Thyroid gland (tissue), 4 donors: ENCODE data around the gene BAK1. TPM values are rescaled to one million over a fixed set of nuclear protein-coding genes. Genes with fewer than 3 reads are reported as not detected.
A peak's percentile ranks its signal among the peaks of the same experiment; 100 is the strongest.

ENCODE experiments used
- DNase-seq, 2 donors: peaks; one replicate each; pipeline ENCODE4 v3.0.0-alpha.2; 2019
- H3K27ac ChIP-seq, 3 donors: fragments of 200-600 bp; sonication (generic); 1 replicate in 2 of 3; 2 replicates in 1 of 3; pipeline ENCODE4 v1.5.1; 2016 to 2019; ENCODE audit warnings: mild to moderate bottlenecking in 1 of 3, moderate library complexity in 1 of 3
- H3K27me3 ChIP-seq: fragments of 200-600 bp; sonication (generic); one replicate; pipeline ENCODE4 v1.5.1; 2019
- H3K36me3 ChIP-seq, 2 donors: fragments of 200-600 bp; sonication (generic); one replicate each; pipeline ENCODE4 v1.5.1; 2016 to 2019
- H3K4me1 ChIP-seq, 2 donors: fragments of 200-600 bp; sonication (generic); one replicate each; pipeline ENCODE4 v1.5.1; 2017 to 2019
- H3K4me3 ChIP-seq, 3 donors: fragments of 200-600 bp; sonication (generic); replicated peaks in 1 of 3; 1 replicate in 2 of 3; 2 replicates in 1 of 3; pipeline ENCODE4 v1.5.1; 2016; ENCODE audit warnings: mild to moderate bottlenecking in 1 of 3
- H3K9me3 ChIP-seq: fragments of 200-600 bp; sonication (generic); one replicate; pipeline ENCODE4 v1.5.1; 2017
- CTCF ChIP-seq, 6 experiments: fragments of 200-600 bp in 3 of 6; fragments of 450-650 bp in 3 of 6; sonication (generic) in 3 of 6; IDR thresholded peaks; one replicate each; pipeline ENCODE4 v1.5.1; 2016 to 2019; ENCODE audit warnings: antibody characterized with exemption in 6 of 6, mild to moderate bottlenecking in 2 of 6, inconsistent platforms in 1 of 6, moderate library complexity in 1 of 6
- POLR2A ChIP-seq, 2 donors: fragments of 450-650 bp; IDR thresholded peaks; one replicate each; pipeline ENCODE4 v1.6.1; 2017; ENCODE audit warnings: antibody characterized with exemption in 2 of 2, mild to moderate bottlenecking in 2 of 2, moderate library complexity in 1 of 2
- whole genome bisulfite sequencing, 2 donors: methylation state at CpG; one replicate each; pipeline ENCODE4 v1.1.5; 2017; 5-methylcytosine and 5-hydroxymethylcytosine counted together
- intact Hi-C: fragments of 100-400 bp; cut with DNase I; formaldehyde crosslinking; loops from one replicate; pipeline ENCODE4 v1.15.1; 2023
- total RNA-seq, 4 donors: library from RNA; depleted of rRNA; stranded (reverse); fragments of >200 nt; gene quantifications; one replicate each; pipeline ENCODE4 v1.2.3, GENCODE V29; 2016

Gene BAK1
- total RNA-seq, 4 donors from 2014 or later: 2.3 to 8.5 (median 4.6) TPM

GRCh38 chr6:33613146-33613794 lies 33.2 kb upstream of the BAK1 start:
- H3K9me3 ChIP-seq: no peaks in the 10 kb centered on the region
- no peaks in the 10 kb centered on the region for H3K36me3 ChIP-seq
- intact Hi-C loops: no loop called here
- DNase-seq: peak in 1 of 2 donors; percentile 0
- H3K27me3 ChIP-seq: no peaks in the 10 kb centered on the region
- H3K27ac ChIP-seq: no peak overlapping the region
- H3K4me1 ChIP-seq: peaks cover 16 to 23% of the 10 kb centered on the region in 2 donors
- H3K4me3 ChIP-seq: no peak overlapping the region
- TF ChIP-seq POLR2A (IDR thresholded peaks at IDR 0.05) (no peak), CTCF (IDR thresholded peaks at IDR 0.05) (no peak)
- 84 to 86% methylated on average over 7 to 8 of the region's 8 CpGs for WGBS, 2 donors

GRCh38 chr6:33610779-33611732 lies 31.0 kb upstream of the BAK1 start:
- Histone ChIP-seq H3K4me1 (peaks cover 16 to 32% of the 10 kb centered on the region in 2 donors), H3K9me3 (no peaks in the 10 kb centered on the region), H3K27me3 (no peaks in the 10 kb centered on the region), H3K27ac (peak overlapping the region; percentile 14 to 69 (median 41)), H3K36me3 (no peaks in the 10 kb centered on the region), H3K4me3 (no peak overlapping the region)
- no peak for TF ChIP-seq CTCF (IDR thresholded peaks at IDR 0.05)
- no peak for TF ChIP-seq POLR2A (IDR thresholded peaks at IDR 0.05)
- intact Hi-C loops: no loop called here
- WGBS, 2 donors: 60 to 62% methylated on average over 20 to 22 of the region's 22 CpGs
- DNase-seq: peak; percentile 65

- TF ChIP-seq POLR2A (IDR thresholded peaks at IDR 0.05): no peak
- TF ChIP-seq CTCF (IDR thresholded peaks at IDR 0.05): no peak
- intact Hi-C loops: no loop called here
- peak overlapping the region in 2 of 3 donors; percentile 14 to 41 for H3K27ac ChIP-seq
- no peaks in the 10 kb centered on the region for H3K36me3 ChIP-seq
- peaks cover 16 to 32% of the 10 kb centered on the region in 2 donors for H3K4me1 ChIP-seq
- H3K27me3 ChIP-seq: no peaks in the 10 kb centered on the region
- no peaks in the 10 kb centered on the region for H3K9me3 ChIP-seq
- H3K4me3 ChIP-seq: no peak overlapping the region
- no peak for DNase-seq
- 68 to 74% methylated on average over 4 of the region's 4 CpGs for WGBS, 2 donors
Observed at GRCh38 chr6:33610067-33610466, 30.0 kb upstream of the BAK1 start.

- Histone ChIP-seq H3K27me3 (no peaks in the 10 kb centered on the region), H3K4me1 (peaks cover 16 to 32% of the 10 kb centered on the region in 2 donors), H3K27ac (peak overlapping the region in 1 of 3 donors; percentile 41), H3K9me3 (no peaks in the 10 kb centered on the region), H3K36me3 (no peaks in the 10 kb centered on the region), H3K4me3 (no peak overlapping the region)
- DNase-seq: no peak
- 47 to 73% methylated on average over 6 of the region's 6 CpGs for WGBS, 2 donors
- TF ChIP-seq CTCF (IDR thresholded peaks at IDR 0.05) (no peak), POLR2A (IDR thresholded peaks at IDR 0.05) (no peak)
- intact Hi-C loops: no loop called here
Observed at GRCh38 chr6:33609528-33609927, 29.5 kb upstream of the BAK1 start.

GRCh38 chr6:33609019-33609418 lies 28.9 kb upstream of the BAK1 start:
- Histone ChIP-seq H3K27me3 (no peaks in the 10 kb centered on the region), H3K36me3 (no peaks in the 10 kb centered on the region), H3K9me3 (no peaks in the 10 kb centered on the region), H3K4me1 (peaks cover 16 to 32% of the 10 kb centered on the region in 2 donors), H3K27ac (no peak overlapping the region), H3K4me3 (no peak overlapping the region)
- TF ChIP-seq POLR2A (IDR thresholded peaks at IDR 0.05) (no peak), CTCF (IDR thresholded peaks at IDR 0.05) (no peak)
- no peak for DNase-seq
- intact Hi-C loops: no loop called here
- WGBS, 2 donors: 80 to 91% methylated on average over 3 of the region's 3 CpGs
